Lower leg skin (tissue), 4 donors: ENCODE data around the gene SCG2. TPM values are rescaled to one million over a fixed set of nuclear protein-coding genes. Genes with fewer than 3 reads are reported as not detected.
"Not testable (repeated sequence)": the region's sequence is repeated elsewhere in the genome, so short reads cannot be mapped to it uniquely, and the experiment has no call there.

ENCODE experiments used
- DNase-seq, 2 donors: peaks; one replicate each; pipeline ENCODE4 v3.0.0-alpha.2; 2019; ENCODE audit warnings: low spot score in 2 of 2
- H3K4me3 ChIP-seq: fragments of 200-600 bp; sonication (generic); 2 replicates; pipeline ENCODE4 v1.5.1; 2017; ENCODE audit warnings: mild to moderate bottlenecking, low read depth; ENCODE audit not compliant: poor library complexity, severe bottlenecking
- POLR2A ChIP-seq, 2 donors: fragments of 450-650 bp; IDR thresholded peaks; one replicate each; pipeline ENCODE4 v1.6.1; 2016 to 2017; ENCODE audit warnings: antibody characterized with exemption in 2 of 2, mild to moderate bottlenecking in 1 of 2, moderate library complexity in 1 of 2
- WGBS, 2 donors: methylation state at CpG; one replicate each; pipeline ENCODE4 v1.1.5; 2018; 5-methylcytosine and 5-hydroxymethylcytosine counted together
- intact Hi-C: fragments of 100-400 bp; cut with DNase I; formaldehyde crosslinking; loops from one replicate; pipeline ENCODE4 v1.15.0; 2023; ENCODE audit warnings: low total_unique reads
- total RNA-seq, 4 donors: library from RNA; depleted of rRNA; stranded (reverse); fragments of >200 nt; gene quantifications; one replicate each; pipeline ENCODE4 v1.1.0, GENCODE V29; 2016
- TF ChIP-seq, protein P1 (sequence below), 3 donors: fragments of 450-650 bp; IDR thresholded peaks; one replicate each; pipeline ENCODE4 v1.5.1; 2016; ENCODE audit warnings: antibody characterized with exemption in 3 of 3, mild to moderate bottlenecking in 3 of 3, moderate library complexity in 2 of 3

The SCG2 gene
- total RNA-seq, 4 donors from 2014 or later = 0.17 to 1.8 (median 0.42) TPM; not detected in 1

DNA sequence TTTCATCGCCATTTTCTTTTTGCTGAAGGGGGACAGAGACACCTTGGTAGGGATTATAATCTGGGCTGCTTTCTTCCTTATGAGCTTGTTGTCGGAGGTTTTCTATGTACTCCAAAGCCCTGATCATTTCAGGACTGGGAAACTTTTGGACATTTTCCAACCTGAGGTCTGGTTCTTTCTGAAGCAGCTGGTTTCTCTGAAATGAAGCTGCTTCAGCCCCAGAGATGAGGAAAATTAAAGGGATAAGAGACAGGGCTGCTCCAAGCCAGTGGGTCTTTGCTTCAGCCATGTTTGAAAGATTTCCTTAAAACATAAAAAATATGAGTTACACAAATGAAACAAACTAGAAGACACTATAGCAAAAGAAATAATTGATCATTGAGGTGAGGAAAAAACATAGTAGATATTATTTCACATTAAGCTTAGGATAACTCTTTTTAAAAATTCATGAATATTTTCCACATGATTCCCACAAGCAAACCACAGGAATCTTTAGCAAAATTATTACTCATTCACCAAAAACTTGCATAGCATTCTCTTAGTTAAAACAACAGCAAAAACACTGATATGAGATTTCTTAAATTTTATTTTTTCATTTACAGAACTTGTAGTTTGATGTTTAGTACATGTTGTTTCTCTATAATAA is 3.0 kb downstream of the SCG2 start:
- 79 to 82% methylated on average over 2 of the region's 2 CpGs for WGBS, 2 donors
- no peak overlapping the region for H3K4me3 ChIP-seq
- intact Hi-C loops = no loop called here
- no peak for DNase-seq
- TF ChIP-seq, protein P1, sequence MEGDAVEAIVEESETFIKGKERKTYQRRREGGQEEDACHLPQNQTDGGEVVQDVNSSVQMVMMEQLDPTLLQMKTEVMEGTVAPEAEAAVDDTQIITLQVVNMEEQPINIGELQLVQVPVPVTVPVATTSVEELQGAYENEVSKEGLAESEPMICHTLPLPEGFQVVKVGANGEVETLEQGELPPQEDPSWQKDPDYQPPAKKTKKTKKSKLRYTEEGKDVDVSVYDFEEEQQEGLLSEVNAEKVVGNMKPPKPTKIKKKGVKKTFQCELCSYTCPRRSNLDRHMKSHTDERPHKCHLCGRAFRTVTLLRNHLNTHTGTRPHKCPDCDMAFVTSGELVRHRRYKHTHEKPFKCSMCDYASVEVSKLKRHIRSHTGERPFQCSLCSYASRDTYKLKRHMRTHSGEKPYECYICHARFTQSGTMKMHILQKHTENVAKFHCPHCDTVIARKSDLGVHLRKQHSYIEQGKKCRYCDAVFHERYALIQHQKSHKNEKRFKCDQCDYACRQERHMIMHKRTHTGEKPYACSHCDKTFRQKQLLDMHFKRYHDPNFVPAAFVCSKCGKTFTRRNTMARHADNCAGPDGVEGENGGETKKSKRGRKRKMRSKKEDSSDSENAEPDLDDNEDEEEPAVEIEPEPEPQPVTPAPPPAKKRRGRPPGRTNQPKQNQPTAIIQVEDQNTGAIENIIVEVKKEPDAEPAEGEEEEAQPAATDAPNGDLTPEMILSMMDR (IDR thresholded peaks at IDR 0.05) = no peak
- TF ChIP-seq POLR2A (IDR thresholded peaks at IDR 0.05) = no peak

DNA sequence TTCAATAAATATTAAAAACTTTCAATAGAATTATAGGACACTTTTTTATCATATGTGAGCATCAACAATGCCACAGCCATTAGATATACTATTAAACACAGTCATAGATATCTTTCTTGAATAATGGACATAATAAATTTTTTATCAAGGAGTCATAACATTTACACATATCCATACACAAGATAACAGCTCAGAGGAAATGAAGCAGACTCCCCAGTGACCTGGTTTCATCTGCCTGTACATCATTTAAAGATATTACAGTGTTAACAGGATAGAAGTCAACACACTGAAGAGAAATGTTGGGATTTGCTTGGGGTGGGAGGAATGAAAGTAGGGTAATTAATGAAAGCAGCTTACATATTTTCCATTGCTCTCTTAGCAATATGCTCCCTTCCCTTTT is 5.1 kb downstream of the SCG2 start:
- H3K4me3 ChIP-seq = no peak overlapping the region
- intact Hi-C loops = no loop called here
- TF ChIP-seq POLR2A (IDR thresholded peaks at IDR 0.05) = no peak
- TF ChIP-seq, protein P1 (IDR thresholded peaks at IDR 0.05) = no peak
- no peak for DNase-seq

DNA sequence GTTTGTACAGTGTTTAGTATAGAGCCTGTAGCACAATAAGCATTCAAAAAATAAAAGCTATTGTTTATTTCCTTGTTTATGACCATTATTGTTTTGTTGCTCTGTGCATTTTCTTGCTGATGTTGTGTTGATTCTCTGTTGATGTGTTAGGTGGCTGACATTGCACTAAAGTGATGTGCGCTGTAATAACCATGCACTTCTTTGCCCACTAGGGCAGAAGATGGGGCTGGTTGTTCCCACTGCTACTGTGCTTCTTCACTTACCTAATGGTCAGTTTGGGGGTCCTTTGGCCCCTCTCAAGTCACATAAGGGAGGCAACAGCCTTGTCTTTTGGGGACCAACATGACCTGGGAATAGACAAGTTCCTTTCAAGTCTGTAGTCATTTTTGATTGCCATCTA is 6.0 kb downstream of the SCG2 start:
- TF ChIP-seq, protein P1 (IDR thresholded peaks at IDR 0.05) = no peak
- H3K4me3 ChIP-seq = no peak overlapping the region
- WGBS, 2 donors = 100% methylated on average over 1 of the region's 1 CpG
- intact Hi-C loops = no loop called here
- DNase-seq = no peak

DNA sequence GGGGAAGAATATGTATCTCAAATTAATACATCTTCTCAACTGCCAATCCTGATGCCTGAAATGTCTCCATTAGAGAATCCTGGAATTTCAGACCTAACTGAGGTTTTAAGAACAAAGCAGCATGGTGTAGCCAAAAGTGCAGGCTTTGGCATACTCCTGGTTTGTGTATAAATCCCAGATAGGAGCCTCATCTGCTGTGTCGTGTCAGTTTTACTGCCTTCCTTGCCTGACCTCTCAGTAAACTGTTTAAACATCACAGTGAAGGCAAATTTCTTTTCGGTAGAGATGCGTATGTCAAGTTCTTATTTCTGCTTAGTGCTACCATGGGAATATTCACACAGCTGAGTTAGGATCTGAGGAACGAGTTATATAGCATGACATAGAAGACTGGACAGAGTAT is 7.3 kb downstream of the SCG2 start:
- 59 to 63% methylated on average over 4 of the region's 4 CpGs for WGBS, 2 donors
- TF ChIP-seq POLR2A (IDR thresholded peaks at IDR 0.05) = no peak
- TF ChIP-seq, protein P1 (IDR thresholded peaks at IDR 0.05) = no peak
- H3K4me3 ChIP-seq = no peak overlapping the region
- no peak for DNase-seq
- intact Hi-C loops = no loop called here

DNA sequence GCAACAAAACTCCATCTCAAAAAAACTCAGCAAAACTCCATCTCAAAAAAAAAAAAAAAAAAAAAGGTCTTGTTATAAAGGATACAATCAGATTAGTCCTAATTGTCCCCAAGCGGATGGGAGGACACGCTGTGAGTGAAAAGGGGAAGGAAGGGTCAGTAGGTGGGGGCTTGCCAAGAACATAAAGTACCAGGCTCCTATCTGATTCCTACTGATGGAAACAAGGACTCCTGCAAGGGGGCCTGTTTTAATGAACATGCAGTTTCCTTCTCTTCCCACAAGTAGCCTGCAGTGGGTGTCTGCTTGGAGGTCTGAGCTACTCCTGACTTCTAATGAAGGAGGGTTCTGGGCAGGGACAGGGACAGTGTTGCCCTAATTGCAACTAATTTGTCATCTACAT is 7.9 kb downstream of the SCG2 start:
- no peak overlapping the region for H3K4me3 ChIP-seq
- DNase-seq = no peak
- intact Hi-C loops = no loop called here
- WGBS, 2 donors = 77 to 78% methylated on average over 2 of the region's 2 CpGs
- TF ChIP-seq POLR2A (IDR thresholded peaks at IDR 0.05) = no peak
- TF ChIP-seq, protein P1 (IDR thresholded peaks at IDR 0.05) = no peak

DNA sequence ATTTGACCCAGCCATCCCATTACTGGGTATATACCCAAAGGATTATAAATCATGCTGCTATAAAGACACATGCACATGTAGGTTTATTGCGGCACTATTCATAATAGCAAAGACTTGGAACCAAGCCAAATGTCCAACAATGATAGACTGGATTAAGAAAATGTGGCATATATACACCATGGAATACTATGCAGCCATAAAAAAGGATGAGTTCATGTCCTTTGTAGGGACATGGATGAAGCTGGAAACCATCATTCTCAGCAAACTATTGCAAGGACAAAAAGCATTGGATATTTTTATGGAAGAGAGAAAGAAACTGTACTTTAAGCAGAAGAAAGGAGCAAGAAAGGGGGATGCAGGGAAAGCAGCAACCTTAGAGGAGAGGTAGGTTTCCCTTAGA is 9.5 kb downstream of the SCG2 start:
- not testable (repeated sequence) for DNase-seq

More for the DNA sequence above, 9.5 kb downstream of the SCG2 start:
- WGBS, 2 donors = 92 to 100% methylated on average over 1 of the region's 1 CpG
- H3K4me3 ChIP-seq, intact Hi-C loops: not testable (repeated sequence)
